ENCODE results near the gene IBA57. TPM values are rescaled to one million over a fixed set of nuclear protein-coding genes. Genes with fewer than 3 reads are reported as not detected.

IBA57 gene
- total and polyA plus RNA-seq, 8 donors, result 5.3 to 13.5 (median 7.1) TPM

- no peak for ATAC-seq
- H3K9me3 ChIP-seq, result no peaks in the 10 kb centered on the region
- no peak overlapping the region for H3K27ac ChIP-seq
- H3K36me3 ChIP-seq, result peaks cover 0 to 20% of the 10 kb centered on the region in 2 donors
- H3K4me3 ChIP-seq, result no peak overlapping the region
- TF ChIP-seq, protein P1, sequence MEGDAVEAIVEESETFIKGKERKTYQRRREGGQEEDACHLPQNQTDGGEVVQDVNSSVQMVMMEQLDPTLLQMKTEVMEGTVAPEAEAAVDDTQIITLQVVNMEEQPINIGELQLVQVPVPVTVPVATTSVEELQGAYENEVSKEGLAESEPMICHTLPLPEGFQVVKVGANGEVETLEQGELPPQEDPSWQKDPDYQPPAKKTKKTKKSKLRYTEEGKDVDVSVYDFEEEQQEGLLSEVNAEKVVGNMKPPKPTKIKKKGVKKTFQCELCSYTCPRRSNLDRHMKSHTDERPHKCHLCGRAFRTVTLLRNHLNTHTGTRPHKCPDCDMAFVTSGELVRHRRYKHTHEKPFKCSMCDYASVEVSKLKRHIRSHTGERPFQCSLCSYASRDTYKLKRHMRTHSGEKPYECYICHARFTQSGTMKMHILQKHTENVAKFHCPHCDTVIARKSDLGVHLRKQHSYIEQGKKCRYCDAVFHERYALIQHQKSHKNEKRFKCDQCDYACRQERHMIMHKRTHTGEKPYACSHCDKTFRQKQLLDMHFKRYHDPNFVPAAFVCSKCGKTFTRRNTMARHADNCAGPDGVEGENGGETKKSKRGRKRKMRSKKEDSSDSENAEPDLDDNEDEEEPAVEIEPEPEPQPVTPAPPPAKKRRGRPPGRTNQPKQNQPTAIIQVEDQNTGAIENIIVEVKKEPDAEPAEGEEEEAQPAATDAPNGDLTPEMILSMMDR (IDR thresholded peaks at IDR 0.05), result no peak
- intact Hi-C loops (cut with DNase I), result no loop called here
- peaks cover 0 to 16% of the 10 kb centered on the region in 2 donors for H3K4me1 ChIP-seq
- DNase-seq, result no peak
- H3K27me3 ChIP-seq, result peaks cover 0 to 14% of the 10 kb centered on the region in 2 donors
Measured at GRCh38 chr1:228214921-228215662, 49.5 kb downstream of the IBA57 start.

- no peak overlapping the region for H3K27ac ChIP-seq
- no peak overlapping the region for H3K4me3 ChIP-seq
- no peaks in the 10 kb centered on the region for H3K9me3 ChIP-seq
- peaks cover 0 to 16% of the 10 kb centered on the region in 2 donors for H3K4me1 ChIP-seq
- no peak for DNase-seq
- H3K27me3 ChIP-seq, result peaks cover 0 to 14% of the 10 kb centered on the region in 2 donors
- ATAC-seq, result no peak
- intact Hi-C loops (cut with DNase I), result no loop called here
- H3K36me3 ChIP-seq, result peaks cover 0 to 25% of the 10 kb centered on the region in 2 donors
- TF ChIP-seq, protein P1 (IDR thresholded peaks at IDR 0.05), result no peak
Measured at GRCh38 chr1:228215663-228216116, 50.1 kb downstream of the IBA57 start.

DNA sequence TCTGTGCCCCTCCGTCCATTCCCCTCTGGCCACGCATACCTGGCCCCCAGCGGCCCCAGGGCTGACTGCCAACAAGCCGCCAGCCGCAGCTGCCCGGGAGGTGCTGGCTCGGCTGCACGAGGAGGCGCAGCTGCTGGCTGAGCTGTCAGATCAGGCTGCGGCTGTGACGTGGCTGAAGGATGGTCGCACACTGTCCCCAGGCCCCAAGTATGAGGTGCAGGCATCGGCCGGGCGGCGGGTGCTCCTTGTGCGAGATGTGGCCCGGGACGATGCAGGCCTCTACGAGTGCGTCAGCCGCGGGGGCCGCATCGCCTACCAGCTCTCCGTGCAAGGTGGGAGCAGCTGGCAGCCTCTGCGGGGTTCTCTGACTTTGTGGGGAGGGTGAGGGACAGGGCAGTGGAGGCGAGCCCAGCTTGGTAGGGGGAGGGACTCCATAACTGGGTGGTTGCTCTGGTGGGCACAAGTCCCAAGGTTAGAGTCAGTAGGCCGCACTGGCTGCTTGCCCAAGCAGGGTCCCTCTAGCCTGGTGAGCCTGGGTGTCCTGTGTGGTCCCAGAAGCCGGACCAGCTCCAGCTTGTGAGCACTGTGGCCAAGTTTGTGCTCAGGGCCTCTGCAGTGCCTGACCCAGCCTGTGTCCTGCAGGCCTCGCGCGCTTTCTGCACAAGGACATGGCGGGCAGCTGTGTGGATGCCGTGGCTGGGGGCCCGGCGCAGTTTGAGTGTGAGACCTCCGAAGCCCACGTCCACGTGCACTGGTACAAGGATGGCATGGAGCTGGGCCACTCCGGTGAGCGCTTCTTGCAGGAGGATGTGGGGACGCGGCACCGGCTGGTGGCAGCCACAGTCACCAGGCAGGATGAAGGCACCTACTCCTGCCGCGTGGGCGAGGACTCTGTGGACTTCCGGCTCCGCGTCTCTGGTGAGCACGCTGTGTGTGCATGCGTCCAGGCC, 51.0 kb downstream of the IBA57 start:
- Histone ChIP-seq H3K4me1 (peaks cover 0 to 16% of the 10 kb centered on the region in 2 donors), H3K27me3 (peaks cover 0 to 14% of the 10 kb centered on the region in 2 donors), H3K4me3 (no peak overlapping the region), H3K27ac (no peak overlapping the region), H3K36me3 (peaks cover 0 to 25% of the 10 kb centered on the region in 2 donors), H3K9me3 (no peaks in the 10 kb centered on the region)
- DNase-seq (peak in 1 of 4 donors; percentile 81), ATAC-seq (no peak)
- intact Hi-C loops (cut with DNase I), result no loop called here
- TF ChIP-seq, protein P1 (IDR thresholded peaks at IDR 0.05), result no peak

GRCh38 chr1:228217551-228218344, 52.1 kb downstream of the IBA57 start:
- H3K9me3 ChIP-seq, result no peaks in the 10 kb centered on the region
- TF ChIP-seq, protein P1 (IDR thresholded peaks at IDR 0.05), result no peak
- H3K27ac ChIP-seq, result no peak overlapping the region
- no peak for DNase-seq
- H3K4me1 ChIP-seq, result peaks cover 0 to 12% of the 10 kb centered on the region in 2 donors
- ATAC-seq, result no peak
- H3K27me3 ChIP-seq, result peaks cover 0 to 9% of the 10 kb centered on the region in 2 donors
- H3K4me3 ChIP-seq, result no peak overlapping the region
- intact Hi-C loops (cut with DNase I), result no loop called here
- H3K36me3 ChIP-seq, result peaks cover 0 to 25% of the 10 kb centered on the region in 2 donors
